ENCODE measurements around the gene ZNF428.
"Not testable (repeated sequence)": the region's sequence is repeated elsewhere in the genome, so short reads cannot be mapped to it uniquely, and the experiment has no call there.

Gene ZNF428

DNA sequence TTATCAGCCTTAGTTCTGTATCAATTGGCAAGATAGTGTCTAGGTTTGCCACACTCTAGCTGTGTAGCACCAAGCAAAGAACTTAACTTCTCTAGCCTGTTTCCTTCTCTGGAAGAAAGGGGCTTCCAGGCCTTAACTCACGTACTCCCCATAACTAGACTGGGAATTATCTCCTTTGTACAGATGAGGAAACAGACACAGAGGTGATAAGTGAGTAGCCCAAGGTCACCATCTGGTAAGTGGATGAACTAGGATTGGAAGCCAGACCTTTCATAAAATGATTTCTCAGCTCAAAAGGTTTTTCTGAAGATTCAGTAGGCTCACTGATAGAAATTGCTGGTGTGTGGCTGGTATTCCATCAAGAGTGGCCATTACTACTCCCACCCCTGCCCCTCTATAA, 3.1 kb downstream of the ZNF428 start:
- no peak for DNase-seq

DNA sequence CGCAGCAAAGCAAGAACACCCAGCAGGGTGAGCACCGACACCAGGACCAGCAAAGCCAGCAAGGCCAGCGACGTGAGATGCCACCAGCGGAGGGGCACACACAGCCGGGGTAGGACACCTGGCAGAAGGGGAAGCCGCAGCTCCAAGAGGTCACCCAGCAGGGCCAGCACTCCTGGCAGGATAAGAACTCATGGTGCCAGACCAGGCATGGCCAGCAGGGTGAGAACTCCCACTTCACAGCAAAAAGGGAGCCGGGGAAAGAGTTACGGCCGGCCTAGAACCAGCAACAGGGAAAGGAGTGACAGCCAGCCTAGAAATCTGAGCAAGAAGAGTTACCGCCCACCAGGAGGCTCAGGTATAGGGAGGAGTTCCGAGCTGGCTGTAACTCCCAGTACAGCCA, 7.1 kb downstream of the ZNF428 start:
- no peak for DNase-seq

DNA sequence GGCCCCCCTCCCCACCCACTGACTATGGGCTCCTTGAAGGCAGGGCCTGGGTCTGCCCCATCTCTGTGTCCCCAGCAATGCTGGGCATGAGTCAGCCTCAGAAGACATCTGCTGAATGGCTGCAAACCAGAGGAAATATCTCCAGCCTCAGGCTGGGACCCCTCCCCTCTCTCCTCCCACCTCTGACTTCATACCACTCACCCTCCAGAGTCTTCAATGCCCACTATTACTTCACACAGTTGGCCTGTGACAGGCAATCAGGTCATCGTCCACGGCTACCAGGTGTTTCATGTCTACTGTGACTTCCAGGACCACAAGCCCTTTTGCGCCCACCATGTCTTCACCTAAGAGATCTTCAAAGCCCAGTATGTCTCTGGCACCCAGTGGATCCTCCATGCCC, 7.6 kb downstream of the ZNF428 start, which contains the start of gene SRRM5:
Gene SRRM5 (plus strand): TSS at position 301 of the 400 bp plus-strand sequence. CDS start 34 bp downstream, at position 335.
- DNase-seq, result no peak

DNA sequence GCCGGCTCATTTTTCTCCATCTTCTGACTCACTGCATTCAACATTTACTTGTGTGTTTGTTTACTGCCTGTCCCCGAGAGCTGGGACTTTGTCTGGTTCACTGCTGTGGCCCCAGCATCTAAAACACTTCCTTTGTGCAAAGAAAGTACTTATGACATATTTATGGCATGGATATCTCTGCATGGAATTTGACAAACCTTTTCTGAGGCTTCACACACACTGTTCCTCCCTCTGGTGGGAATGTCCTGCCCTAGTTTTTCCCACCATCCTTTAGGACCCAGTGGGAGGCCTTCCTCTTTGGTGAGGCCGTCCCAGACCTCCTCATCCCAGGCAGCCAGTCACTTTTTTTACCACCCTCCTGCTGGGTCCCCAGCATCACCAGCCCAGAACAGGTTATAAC, 8.9 kb downstream of the ZNF428 start:
- DNase-seq, result no peak

DNA sequence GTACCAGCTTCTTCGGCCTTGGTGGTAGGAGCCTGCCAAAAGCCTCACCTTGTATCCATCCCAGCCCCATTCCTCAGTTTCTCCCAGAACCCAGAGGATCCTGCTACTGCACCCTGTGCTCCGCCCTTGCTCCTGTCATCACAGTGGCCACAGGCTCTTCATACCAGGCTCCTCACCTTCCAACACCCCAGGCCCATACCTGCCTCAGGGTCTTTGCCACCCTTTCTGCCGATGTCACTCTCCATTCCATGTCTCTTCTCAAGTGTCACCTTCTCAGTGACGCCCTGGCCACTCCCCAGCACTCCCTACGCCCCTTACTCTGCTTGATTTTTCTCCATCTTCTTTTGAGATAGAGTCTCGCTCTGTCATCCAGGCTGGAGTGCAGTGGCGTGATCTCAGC, 9.6 kb downstream of the ZNF428 start:
- DNase-seq, result no peak

DNA sequence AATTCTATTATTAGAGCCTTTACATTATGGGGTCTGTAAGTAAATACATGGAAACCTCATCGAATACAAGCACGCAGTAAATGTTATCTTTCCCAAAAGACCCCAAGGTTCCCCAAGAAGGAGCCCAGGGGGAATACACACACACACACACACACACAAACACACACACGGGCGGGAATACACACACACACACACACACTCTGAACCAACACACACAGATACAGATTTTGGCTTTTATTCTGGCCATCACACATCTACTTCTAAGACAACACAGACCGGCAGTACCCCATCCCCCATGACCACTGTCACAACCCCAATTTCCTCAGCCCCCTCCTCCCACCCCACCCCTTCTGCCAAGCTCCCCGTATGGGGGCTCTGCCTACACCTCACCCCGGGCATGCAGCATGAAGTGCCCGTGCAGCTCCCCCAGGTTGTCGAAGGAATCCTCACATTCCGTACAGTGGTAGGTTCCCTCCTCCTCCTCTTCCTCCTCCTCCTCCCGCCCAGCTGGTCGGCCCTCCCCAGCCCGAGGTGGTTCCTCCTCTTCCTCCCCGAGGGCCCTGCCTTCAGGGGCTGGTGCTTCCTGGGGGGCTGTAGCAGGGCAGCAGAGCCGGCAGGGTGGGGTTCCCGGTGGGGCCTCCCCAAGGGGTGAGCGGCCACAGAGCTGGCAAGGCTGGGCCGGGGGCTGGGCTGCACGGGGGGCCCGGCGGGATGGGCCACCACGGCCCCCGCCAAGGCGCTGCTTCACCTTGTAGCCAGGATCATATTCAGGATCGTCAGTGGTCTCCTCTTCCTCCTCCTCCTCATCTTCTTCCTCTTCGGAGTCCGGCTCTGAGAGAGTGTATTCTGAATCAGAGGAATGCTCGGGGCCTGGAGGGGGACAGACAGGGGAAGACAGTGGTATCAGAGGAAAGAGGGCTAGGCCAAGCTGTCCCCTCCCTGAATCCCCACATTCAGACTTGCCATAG, 11.9 kb downstream of the ZNF428 start:
- no peak for DNase-seq

DNA sequence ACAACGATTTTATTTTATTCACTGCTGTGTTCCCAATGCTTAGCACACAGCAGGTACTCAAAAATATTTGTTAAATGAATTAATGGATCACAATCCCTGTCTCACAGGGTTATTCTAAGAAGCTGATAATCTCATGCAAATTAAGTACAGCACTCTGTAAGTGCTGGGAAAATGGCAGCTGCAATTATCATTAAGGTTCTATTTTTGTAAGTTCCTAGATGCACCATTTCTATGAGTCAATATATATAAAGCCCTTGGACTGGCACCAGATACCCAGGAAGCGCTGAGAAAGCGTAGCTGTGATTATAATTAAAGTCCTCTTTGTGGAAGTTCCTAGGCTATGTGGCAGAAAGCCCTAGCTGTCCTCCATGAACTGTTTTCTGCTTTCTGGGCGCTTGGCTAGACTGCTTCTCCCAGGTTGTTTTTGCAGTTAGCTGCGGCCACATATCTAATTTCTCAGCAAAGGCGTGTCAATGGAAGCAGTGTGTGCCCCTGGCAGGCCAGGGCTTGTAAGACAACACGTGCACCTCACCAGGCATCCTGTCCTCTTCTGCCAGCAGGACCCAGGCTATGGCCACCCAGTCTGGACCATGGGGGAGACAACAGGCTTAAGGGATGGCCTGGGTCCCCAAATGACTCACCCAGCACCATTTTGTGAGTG, 12.7 kb downstream of the ZNF428 start:
- DNase-seq, result peak; percentile 52 to 72

DNA sequence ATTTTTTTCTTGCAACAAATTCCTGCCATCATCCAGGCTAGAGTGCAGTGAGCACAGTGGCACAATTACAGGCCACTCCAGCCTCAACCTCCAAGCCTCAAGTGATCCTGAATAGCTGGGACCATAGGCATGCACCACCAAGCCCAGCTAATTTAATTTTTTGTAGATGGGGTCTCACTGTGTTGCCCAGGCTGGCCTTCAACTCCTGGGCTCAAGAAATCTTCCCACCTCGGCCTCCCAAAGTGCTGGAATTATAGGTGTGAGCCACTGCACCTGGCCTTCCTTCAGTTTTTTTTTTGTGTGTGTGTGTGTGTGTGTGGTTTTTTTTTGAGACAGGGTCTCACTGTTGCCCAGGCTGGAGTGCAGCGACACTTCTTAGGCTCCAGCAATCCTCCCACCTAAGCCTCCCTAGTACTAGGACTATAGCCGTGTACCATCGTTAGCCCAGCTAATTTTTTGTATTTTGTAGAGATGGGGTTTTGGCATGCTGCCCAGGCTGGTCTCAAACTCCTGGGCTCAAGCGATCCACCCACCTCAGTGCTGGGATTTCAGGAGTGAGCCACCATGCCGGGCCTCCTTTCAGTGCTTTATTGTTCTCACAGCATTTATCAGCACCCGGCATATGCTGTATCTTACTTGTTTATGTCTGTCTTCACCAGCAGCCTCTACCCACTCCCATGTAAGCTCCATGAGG, 13.4 kb downstream of the ZNF428 start:
- DNase-seq, result peak; percentile 32 to 64

DNA sequence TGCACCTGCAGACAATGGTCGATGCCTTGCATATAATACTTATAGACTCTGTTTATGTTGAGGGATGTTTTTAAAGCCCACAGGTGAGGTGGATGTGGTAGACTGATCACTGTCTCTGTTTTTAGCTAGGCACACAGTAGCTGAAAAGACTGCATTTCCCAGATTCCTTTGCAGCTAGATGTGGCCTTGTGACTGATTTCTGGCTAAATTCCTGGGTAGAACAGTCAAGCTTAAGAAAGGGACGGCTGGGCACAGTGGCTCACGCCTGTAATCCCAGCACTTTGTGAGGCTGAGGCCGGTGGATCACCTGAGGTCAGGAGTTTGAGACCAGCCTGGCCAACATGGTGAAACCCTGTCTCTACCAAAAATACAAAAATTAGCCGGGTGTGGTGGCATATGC, 19.1 kb downstream of the ZNF428 start:
- not testable (repeated sequence) for DNase-seq

DNA sequence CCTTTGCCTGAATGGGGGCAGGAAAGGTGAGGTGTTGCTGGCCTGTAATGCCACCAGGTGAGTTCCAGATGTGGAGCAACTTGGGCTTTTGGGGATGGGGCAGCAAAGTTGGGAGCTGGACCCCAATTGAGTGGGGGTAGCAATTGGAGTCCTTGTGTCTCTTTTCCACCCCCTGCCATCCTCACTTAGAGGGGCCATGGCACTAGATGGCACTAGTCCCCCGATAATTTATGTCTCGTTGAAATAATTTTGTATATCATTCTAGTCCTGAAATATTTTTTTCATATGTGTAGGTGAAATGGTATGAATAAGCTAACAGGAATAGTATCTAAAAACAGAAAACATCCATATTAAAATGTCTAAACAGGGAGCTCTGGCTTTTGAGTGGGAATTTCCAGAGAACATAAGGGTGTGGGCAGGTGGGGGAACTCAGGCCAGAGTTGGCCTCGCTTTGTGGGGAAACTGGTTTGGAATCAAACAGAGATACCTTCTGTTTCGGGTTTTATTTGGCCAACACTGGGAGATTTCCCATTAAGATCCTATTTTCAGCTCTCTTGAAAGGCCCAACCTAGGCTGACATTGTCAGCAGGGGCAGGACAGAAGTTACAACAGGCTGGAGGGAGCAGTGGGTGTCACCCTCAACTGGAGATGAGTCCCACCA, 19.7 kb downstream of the ZNF428 start:
- no peak for DNase-seq

DNA sequence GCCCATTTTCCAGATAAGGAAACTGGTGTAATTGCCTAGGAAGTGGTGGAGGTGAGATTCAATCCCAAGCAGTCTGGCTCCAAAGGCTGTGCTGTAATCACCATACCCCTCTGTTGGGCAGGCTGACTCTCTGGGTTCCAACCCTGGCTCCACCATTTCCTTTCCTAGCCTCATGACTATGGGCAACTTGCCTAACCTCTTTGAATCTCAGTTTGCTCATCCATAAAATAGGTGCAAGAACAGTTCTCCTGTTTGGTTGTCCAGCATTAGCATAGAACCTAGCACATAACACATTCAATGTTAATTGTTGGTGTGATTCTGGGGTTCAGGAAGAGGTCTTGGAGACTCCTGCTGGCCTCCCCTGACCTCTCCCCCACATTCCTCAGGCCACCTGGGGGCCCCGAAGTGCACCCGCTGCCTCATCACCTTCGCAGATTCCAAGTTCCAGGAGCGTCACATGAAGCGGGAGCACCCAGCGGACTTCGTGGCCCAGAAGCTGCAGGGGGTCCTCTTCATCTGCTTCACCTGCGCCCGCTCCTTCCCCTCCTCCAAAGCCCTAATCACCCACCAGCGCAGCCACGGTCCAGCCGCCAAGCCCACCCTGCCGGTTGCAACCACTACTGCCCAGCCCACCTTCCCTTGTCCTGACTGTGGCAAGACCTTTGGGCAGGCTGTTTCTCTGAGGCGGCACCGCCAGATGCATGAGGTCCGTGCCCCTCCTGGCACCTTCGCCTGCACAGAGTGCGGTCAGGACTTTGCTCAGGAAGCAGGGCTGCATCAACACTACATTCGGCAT, 20.8 kb downstream of the ZNF428 start:
- DNase-seq, result no peak

DNA sequence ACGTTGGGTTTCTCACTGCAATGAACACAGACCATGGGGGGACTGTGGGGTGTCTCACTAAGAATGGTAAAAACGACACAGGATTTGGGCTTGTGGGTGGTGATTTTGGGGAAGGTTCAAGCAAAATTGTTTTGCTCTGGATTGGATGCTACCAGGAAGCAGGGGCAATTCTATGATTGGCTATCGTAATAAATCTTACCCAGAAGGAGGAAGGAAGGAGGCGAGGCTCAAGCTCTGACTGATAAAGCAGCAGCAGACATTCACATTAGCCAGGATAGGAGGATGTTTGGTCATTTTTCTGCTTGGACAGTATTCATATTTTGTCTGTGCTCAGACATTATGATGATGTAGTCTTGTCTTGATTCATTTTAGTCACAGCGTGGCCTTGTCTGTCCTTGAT, 21.6 kb downstream of the ZNF428 start:
- DNase-seq, result no peak

DNA sequence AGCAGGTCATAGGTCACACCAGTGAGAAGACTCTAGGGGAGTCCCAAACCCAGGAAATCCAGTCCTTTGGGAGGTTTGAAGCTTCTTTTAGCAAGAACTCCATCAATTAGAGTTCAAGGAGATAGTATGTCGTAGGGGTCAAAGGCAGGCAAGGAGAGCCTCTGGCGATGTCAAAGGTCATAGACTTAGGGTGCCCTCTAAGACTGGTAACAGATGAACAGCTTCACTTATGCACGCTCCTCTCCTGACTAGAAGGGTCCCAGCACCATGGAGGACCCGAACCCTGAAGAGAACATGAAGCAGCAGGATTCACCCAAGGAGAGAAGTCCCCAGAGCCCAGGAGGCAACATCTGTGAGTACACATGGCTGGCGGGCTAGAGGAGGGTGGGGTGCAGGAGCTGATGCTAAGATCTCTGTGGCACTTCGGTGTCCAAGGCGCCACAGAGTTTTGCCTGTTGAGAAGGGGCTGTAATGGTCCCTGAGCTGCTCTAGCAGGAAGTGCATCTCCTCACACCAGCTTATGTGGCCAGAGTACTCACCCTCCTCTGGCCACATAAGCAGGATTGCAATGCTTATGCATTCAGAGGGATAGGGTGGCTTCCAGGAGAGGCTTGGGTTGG, 22.5 kb downstream of the ZNF428 start:
- peak in 1 of 2 experiments; percentile 2 for DNase-seq

DNA sequence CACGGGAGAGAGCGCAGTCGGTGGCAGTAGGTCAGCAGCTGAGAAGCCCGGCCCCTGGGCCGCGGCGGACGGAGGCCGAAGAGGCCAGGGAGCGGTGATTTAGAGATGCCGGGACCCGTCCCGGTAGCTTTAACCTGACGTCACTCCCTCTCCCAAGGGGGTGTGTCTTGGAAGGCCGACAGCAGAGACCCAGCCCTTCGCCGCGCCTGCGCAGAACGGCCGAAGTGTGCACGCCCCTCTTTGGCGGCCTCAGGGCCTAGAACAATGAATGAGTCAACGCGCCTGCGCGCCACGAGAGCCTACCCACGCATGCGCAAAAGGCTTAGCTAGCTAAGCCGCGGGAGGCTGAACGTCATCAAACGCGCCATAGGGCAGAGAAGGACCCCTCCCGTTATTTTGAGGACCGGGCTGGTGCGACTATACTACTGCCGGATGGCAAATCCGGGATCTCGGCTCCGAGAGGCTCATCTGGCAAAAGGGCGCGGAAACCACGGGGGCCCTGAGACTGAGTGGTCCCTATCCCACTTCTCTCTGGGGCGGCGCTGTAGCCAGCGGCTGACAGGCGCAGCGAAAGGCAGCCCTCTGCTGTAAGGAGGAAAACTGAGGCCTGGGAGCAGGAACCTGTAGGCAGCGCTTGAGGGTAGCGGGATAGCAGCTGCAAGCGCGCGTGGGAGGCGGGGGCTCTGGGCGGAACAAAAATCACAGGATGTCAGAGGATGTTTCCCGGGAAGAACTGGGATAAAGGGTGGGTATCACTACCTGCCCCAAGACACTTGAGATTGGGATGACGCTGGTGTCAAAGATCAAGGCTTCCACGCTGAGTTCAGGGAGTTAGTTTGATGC, 23.2 kb downstream of the ZNF428 start, which contains the start of the genes IRGQ and ZNF576:
Gene IRGQ (minus strand): TSS at position 136 of the 843 bp plus-strand sequence. CDS start 796 bp downstream, outside the sequence.
Gene ZNF576 (plus strand): TSS at position 597 of the 843 bp plus-strand sequence. CDS start 514 bp downstream, outside the sequence.
- DNase-seq, result peak; percentile 98 to 99

DNA sequence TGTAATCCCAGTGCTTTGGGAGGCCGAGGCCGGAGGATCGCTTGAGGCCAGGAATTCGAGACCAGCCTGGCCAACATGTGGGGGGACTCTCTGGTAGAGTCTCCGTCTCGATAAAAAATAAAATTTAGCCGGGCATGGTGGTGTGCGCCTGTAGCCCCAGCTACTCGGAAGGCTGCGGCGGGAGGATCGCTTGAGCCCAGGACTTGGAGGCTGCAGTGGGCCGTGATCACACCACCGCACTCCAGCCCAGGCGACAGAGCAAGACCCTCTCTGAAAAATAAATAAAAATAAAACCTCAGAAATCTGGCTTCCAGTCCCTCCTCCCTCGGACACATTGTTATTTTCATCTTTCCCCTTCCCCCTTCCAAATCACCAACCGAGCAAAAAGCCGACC, 23.8 kb downstream of the ZNF428 start:
- DNase-seq, result no peak

DNA sequence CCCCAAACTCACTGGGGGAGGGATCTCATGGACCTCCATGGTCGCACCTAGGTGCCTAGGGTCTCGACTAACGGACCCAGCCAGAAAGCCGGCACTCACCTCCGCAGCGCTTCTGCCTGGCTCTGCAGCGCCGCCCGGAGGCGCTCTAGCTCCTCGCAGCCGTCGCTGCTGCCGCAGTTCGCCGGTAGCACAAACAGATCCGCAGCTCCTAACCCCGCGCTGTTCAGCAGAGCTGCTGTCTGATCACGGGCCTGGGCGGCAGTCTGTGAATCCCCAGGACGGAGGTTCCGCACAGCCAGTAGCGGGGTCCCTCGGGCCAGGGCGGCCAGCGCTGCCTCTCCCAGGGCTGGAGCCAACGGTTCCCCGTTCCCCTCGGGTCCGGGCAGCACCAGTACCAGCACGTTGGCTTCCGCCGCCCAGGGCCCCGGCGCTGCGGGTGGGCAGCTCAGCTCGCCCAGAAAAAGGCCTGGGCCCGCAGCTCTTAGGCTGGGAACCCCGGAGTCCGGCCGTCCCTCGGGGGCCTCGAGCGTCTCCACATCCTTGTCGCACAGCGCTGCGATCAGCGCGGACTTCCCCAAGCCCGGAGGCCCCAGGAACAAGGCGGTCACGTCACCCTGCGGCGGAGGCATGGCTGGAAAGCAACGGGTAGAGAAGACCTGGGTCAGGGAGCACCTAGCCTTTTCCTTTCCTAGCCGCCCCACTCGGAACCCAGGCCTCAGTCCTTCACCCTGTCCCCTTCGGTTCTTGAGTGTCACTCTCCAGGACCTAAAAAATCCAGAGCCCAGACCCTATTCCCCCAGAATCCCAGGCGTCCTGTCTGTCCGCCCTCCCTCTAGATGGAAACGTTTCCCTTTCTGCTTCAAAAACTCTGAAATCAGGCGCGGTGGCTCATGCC, 24.5 kb downstream of the ZNF428 start:
- peak; percentile 65 to 70 for DNase-seq

DNA sequence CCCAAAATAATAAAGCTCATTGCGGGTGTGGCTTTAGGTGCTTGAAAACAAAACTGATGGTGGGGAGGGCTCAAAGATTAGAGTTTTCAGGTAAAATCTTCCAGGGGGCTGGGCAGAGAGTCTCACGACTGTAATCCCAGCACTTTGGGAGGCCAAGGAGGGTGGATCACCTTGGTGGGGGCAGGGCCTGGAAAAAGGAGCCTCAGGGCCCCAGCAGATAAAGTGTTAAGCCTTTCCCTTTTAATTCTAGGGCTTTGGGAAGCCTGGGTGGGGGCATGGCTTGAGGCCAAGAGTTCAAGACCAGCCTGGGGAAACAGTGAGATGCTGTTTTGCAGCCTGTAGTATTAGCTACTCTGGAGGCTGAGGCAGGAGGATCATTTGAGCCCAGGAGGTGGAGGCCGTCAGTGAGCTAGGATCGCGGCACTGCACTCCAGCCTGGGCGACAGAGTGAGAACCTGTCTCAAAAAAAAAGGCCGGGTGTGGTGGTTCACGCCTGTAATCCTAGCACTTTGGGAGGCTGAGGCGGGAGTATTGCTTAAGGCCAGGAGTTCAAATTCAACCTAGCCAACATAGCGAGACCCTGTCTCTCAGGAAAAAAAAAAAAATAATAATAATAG, 25.2 kb downstream of the ZNF428 start:
- no peak for DNase-seq

DNA sequence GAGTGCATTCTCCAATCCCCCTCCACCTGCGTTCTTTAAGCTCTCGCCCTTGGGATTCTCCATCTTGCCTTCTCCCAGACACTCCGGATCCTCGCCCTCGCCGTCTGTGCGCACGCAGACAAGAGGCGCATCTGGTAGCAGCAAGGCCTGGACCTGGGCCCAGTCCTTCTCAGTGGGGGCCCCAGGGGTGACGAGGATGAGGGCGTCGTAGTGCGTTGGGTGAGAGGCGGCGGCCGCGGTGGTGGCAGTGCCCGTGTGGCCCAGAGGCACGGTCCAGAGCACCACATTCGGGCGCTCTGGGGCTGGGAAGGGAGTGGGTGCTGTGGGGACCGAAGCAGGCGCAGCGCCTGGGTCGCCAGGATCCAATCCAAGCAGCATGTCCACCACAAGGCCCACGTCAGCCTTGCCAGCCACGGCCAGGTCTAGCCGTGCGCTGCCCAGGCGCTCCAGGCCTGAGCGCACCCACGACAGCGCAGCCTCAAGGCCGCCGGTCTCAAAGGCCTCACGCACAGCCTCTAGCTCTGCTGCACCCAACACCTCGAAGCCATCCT, 26.6 kb downstream of the ZNF428 start:
- no peak for DNase-seq
